Natural killer cell (primary cell): ENCODE results near the gene FANCD2. TPM values are rescaled to one million over a fixed set of nuclear protein-coding genes. Genes with fewer than 3 reads are reported as not detected.

Experiments used
- ATAC-seq, 3 donors: fragments of 150-1000 bp in 2 of 3; fragments of 200-7000 bp in 1 of 3; cut with Tn5 transposase; 1 replicate in 1 of 3; 2 replicates in 2 of 3; pipeline ENCODE4 v1.10.0; 2021; ENCODE audit warnings: mild to moderate bottlenecking in 2 of 3, moderate library complexity in 2 of 3
- DNase-seq, 2 donors: peaks; one replicate each; pipeline versions ENCODE4 v3.0.0 to v3.0.0-alpha.2; 2013 to 2021; ENCODE audit warnings: mixed read lengths in 1 of 2
- H3K27ac ChIP-seq: one replicate; pipeline ENCODE4 v1.5.1; 2013; ENCODE audit warnings: mild to moderate bottlenecking, low read length
- H3K27me3 ChIP-seq: one replicate; pipeline ENCODE4 v1.6.1; 2013; ENCODE audit warnings: low read length; ENCODE audit not compliant: control insufficient read depth, insufficient read depth
- H3K36me3 ChIP-seq: one replicate; pipeline ENCODE4 v1.6.1; 2013; ENCODE audit warnings: low read length; ENCODE audit not compliant: control insufficient read depth, insufficient read depth
- H3K4me1 ChIP-seq: one replicate; pipeline ENCODE4 v1.6.1; 2013; ENCODE audit warnings: low read length; ENCODE audit not compliant: control insufficient read depth, insufficient read depth
- H3K4me3 ChIP-seq: one replicate; pipeline ENCODE4 v1.5.1; 2013; ENCODE audit warnings: low read length
- H3K9me3 ChIP-seq: one replicate; pipeline ENCODE4 v1.6.1; 2013; ENCODE audit warnings: low read length; ENCODE audit not compliant: control insufficient read depth, insufficient read depth
- H3K27ac Mint-ChIP-seq, 2 donors: one replicate each; pipeline ENCODE4 v1.8.0; 2022; ENCODE audit warnings: mild to moderate bottlenecking in 2 of 2, mixed read lengths in 2 of 2, moderate library complexity in 1 of 2
- H3K27me3 Mint-ChIP-seq, 2 donors: one replicate each; pipeline ENCODE4 v1.8.0; 2022; ENCODE audit warnings: low read depth in 2 of 2, mixed read lengths in 2 of 2
- H3K36me3 Mint-ChIP-seq: one replicate; pipeline ENCODE4 v1.8.0; 2022; ENCODE audit warnings: mixed read lengths
- H3K4me1 Mint-ChIP-seq, 2 donors: one replicate each; pipeline ENCODE4 v1.8.0; 2022; ENCODE audit warnings: mixed read lengths in 2 of 2
- H3K4me3 Mint-ChIP-seq: one replicate; pipeline ENCODE4 v1.8.0; 2022; ENCODE audit warnings: mild to moderate bottlenecking, moderate library complexity, mixed read lengths
- H3K9me3 Mint-ChIP-seq, 2 donors: one replicate each; pipeline ENCODE4 v1.8.0; 2022; ENCODE audit warnings: mixed read lengths in 2 of 2
- WGBS: methylation state at CpG from one replicate; pipeline ENCODE4 v1.1.7; 2013; ENCODE audit warnings: missing lambda C conversion rate; ENCODE audit not compliant: insufficient coverage; 5-methylcytosine and 5-hydroxymethylcytosine counted together
- intact Hi-C: fragments of 100-400 bp; cut with micrococcal nuclease; formaldehyde crosslinking; loops from one replicate; pipeline ENCODE4 v1.14.2; 2022
- total RNA-seq, 4 donors: library from RNA; stranded (reverse); fragments of 120-200 nt in 1 of 4; gene quantifications; one replicate each; pipeline versions ENCODE4 v1.2.3 to v1.2.4, GENCODE V29; 2013 to 2022
- TF ChIP-seq, protein P1 (sequence below): fragments of 200-600 bp; IDR thresholded peaks from one replicate; pipeline ENCODE4 v1.8.0; 2022; ENCODE audit warnings: antibody characterized with exemption

FANCD2 gene
- total RNA-seq, 3 donors from 2014 or later (not counting 1 experiment from before 2014, with no cell fraction given) = 9.0 to 15.7 (median 14.6) TPM

DNA sequence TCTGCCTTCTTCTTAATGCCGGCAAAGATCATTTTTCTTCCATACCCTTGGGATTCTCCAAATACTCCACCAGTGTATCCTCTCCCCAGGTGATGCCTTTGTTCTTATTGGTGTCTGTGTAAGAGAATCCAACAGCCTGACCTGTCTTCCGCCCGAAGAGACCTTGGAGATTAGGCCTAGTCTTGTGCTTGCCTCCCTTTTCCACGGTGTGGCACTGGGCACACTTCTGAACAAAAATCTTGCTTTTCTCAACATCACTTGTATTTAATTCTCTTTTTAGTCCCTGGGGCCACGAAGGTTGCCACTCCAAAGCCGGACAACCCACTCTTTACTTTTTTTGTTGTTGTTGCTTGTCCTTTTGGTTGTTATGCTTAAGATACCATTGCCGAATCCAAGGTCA, 25.6 kb upstream of the FANCD2 start:
- Mint-ChIP-seq H3K27me3 (no peaks in the 10 kb centered on the region), H3K9me3 (no peaks in the 10 kb centered on the region), H3K4me1 (peaks cover 10 to 11% of the 10 kb centered on the region in 2 donors), H3K27ac (no peak overlapping the region), H3K4me3 (no peak overlapping the region), H3K36me3 (no peaks in the 10 kb centered on the region)
- no peaks in the 10 kb centered on the region for H3K36me3 ChIP-seq
- H3K4me3 ChIP-seq = no peak overlapping the region
- H3K9me3 ChIP-seq = no peaks in the 10 kb centered on the region
- WGBS = 95% methylated on average over 6 of the region's 7 CpGs
- DNase-seq = no peak
- H3K27me3 ChIP-seq = no peaks in the 10 kb centered on the region
- intact Hi-C loops = no loop called here
- H3K4me1 ChIP-seq = peaks cover 3% of the 10 kb centered on the region
- TF ChIP-seq, protein P1, sequence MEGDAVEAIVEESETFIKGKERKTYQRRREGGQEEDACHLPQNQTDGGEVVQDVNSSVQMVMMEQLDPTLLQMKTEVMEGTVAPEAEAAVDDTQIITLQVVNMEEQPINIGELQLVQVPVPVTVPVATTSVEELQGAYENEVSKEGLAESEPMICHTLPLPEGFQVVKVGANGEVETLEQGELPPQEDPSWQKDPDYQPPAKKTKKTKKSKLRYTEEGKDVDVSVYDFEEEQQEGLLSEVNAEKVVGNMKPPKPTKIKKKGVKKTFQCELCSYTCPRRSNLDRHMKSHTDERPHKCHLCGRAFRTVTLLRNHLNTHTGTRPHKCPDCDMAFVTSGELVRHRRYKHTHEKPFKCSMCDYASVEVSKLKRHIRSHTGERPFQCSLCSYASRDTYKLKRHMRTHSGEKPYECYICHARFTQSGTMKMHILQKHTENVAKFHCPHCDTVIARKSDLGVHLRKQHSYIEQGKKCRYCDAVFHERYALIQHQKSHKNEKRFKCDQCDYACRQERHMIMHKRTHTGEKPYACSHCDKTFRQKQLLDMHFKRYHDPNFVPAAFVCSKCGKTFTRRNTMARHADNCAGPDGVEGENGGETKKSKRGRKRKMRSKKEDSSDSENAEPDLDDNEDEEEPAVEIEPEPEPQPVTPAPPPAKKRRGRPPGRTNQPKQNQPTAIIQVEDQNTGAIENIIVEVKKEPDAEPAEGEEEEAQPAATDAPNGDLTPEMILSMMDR = no peak
- H3K27ac ChIP-seq = no peak overlapping the region
- ATAC-seq = no peak

DNA sequence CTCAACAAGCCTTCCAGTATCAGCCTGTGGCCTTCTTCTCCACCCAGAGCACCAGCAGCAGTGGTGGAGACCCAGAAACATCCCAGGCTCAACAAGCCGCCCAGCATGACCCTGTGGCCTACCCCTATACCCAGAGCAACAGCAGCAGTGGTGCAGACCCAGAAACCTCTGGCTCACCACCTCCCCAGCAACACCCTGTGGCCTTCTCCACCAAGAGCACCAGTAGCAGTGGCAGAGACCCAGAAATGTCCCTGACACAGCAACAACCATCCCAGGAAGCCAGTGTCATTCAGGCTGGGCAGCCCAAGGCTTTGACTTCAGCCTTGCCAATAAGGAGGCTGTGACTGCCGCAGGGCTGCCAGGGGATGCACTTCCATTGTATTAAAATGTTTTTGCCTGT, 23.3 kb upstream of the FANCD2 start:
- 92% methylated on average over 2 of the region's 2 CpGs for WGBS
- TF ChIP-seq, protein P1 = no peak
- Mint-ChIP-seq H3K9me3 (no peaks in the 10 kb centered on the region), H3K4me3 (no peak overlapping the region), H3K27ac (no peak overlapping the region), H3K27me3 (peaks cover 0 to 2% of the 10 kb centered on the region in 2 donors), H3K36me3 (no peaks in the 10 kb centered on the region), H3K4me1 (peaks cover 10 to 14% of the 10 kb centered on the region in 2 donors)
- H3K4me1 ChIP-seq = peaks cover 3% of the 10 kb centered on the region
- no peaks in the 10 kb centered on the region for H3K27me3 ChIP-seq
- no peak overlapping the region for H3K27ac ChIP-seq
- DNase-seq (no peak), ATAC-seq (no peak)
- no peaks in the 10 kb centered on the region for H3K36me3 ChIP-seq
- H3K4me3 ChIP-seq = no peak overlapping the region
- no peaks in the 10 kb centered on the region for H3K9me3 ChIP-seq
- intact Hi-C loops = no loop called here

DNA sequence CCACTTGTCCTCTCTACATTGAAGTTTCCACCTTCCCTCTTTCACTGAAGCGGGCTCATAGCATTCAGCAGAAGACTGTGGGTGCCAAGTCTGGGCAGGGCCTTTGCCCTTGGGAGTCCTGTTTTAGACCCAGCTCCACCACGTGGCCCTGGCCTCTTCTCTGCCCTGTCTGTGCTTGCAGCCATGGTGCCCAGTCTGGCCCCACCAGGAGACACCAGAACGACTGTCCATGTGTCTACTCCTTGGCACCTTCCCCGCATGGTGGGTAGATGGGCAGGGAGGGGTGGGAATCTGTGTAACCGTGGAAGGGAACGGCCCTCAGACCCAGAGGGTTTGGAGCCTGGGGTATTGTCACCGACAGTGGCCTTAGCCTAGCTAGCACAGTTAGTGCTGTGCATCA, 21.7 kb upstream of the FANCD2 start:
- H3K4me1 Mint-ChIP-seq = peaks cover 18 to 21% of the 10 kb centered on the region in 2 donors
- H3K27ac ChIP-seq = no peak overlapping the region
- intact Hi-C loops = no loop called here
- no peaks in the 10 kb centered on the region for H3K9me3 ChIP-seq
- H3K36me3 ChIP-seq = no peaks in the 10 kb centered on the region
- DNase-seq (no peak), ATAC-seq (no peak)
- no peaks in the 10 kb centered on the region for H3K36me3 Mint-ChIP-seq
- no peaks in the 10 kb centered on the region for H3K9me3 Mint-ChIP-seq
- H3K4me1 ChIP-seq = peaks cover 17% of the 10 kb centered on the region
- no peak overlapping the region for H3K27ac Mint-ChIP-seq
- peaks cover 0 to 2% of the 10 kb centered on the region in 2 donors for H3K27me3 Mint-ChIP-seq
- no peak overlapping the region for H3K4me3 Mint-ChIP-seq
- WGBS = 98% methylated on average over 7 of the region's 7 CpGs
- no peaks in the 10 kb centered on the region for H3K27me3 ChIP-seq
- TF ChIP-seq, protein P1 = no peak
- no peak overlapping the region for H3K4me3 ChIP-seq

DNA sequence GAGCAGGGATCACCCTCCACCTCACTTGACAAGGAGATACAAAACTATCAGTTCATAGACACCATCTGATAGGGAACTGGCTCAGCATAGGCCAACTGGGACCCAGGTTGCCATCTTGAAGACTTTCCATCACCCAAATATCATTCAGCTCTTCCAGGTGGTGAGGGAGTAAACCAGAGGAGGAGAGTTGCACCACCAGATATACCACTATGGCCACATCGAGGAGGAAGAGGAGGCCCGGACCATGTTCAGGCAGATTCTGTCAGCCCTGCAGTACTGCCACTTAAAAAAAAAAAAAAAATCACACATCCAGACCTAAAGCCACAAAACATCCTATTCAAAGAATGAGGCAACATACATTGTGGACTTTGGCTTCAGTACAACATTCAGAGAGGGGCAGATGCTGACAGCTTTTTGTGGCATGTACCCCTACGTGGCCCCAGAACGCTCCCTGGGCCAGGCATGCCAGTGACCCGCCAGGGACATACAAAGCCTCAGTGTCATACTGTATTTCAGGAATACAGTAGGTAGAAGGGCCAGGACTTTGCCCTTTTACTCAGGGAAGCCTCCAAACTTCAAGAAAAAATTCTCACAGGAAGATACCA, 21.2 kb upstream of the FANCD2 start:
- intact Hi-C loops = no loop called here
- H3K9me3 ChIP-seq = no peaks in the 10 kb centered on the region
- H3K27ac ChIP-seq = no peak overlapping the region
- H3K27me3 Mint-ChIP-seq = peaks cover 0 to 2% of the 10 kb centered on the region in 2 donors
- DNase-seq = no peak
- H3K27me3 ChIP-seq = no peaks in the 10 kb centered on the region
- no peak for ATAC-seq
- 64% methylated on average over 5 of the region's 5 CpGs for WGBS
- peaks cover 22% of the 10 kb centered on the region for H3K4me1 ChIP-seq
- H3K36me3 ChIP-seq = no peaks in the 10 kb centered on the region
- H3K9me3 Mint-ChIP-seq = no peaks in the 10 kb centered on the region
- H3K4me3 ChIP-seq = no peak overlapping the region
- no peak overlapping the region for H3K27ac Mint-ChIP-seq
- TF ChIP-seq, protein P1 = no peak
- peaks cover 21 to 22% of the 10 kb centered on the region in 2 donors for H3K4me1 Mint-ChIP-seq
- H3K36me3 Mint-ChIP-seq = no peaks in the 10 kb centered on the region
- no peak overlapping the region for H3K4me3 Mint-ChIP-seq
